Activated CD4-positive, CD25-positive, alpha-beta regulatory T cell treated with anti-CD3 and anti-CD28 coated beads, Interleukin-2, amount 50 U/mL, for 24 hours (primary cell): ENCODE results near the gene WASF2.

Experiments used
- ATAC-seq, 2 donors: fragments of 150-1000 bp; cut with Tn5 transposase; one replicate each; pipeline ENCODE4 v1.10.0; 2021; ENCODE audit warnings: mild to moderate bottlenecking in 1 of 2, moderate library complexity in 1 of 2

The WASF2 gene

DNA sequence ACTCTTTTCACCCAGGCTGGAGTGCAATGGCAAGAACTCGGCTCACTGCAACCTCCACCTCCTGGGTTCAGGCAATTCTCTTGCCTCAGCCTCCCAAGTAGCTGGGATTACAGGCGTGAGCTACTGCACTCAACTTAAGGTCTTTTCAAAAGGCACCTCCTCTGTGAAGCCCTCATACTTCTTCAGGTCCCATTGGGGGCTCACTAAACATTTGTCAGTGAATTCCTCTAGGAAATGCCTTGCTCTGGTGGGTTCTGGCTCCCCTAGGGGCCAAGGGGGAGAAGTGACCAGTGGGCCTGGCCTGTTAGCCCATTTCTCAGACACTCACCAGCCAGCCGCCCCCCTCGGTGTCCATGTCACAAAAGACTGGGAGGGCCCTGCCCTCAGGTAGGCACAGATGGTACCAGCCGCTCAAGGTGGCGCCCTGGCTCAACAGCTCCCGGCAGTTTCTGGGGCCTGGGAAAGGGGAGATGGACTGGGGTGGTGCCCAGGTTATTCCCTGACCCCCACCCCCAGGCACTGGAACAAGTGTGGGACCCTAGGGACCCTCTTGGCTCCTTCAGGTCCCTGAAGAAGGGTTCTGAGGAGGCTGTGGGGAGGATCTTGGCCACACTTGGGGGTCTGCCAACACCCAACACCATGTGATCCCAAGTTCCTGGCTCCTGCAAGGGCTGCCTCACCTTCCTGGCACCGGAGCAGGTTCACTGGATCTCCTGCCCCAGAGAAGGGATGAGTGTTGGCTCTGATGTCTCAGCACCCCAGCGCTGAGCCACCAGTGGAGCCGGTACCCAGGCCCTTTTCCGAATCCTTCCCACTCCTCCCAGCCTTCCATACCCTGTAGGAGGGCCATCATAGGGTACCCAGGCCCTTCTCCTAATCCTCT lies 116.9 kb downstream of the WASF2 start:
- ATAC-seq, result no peak

- ATAC-seq, result no peak
Observed at GRCh38 chr1:27372022-27372807, 117.8 kb downstream of the WASF2 start.

DNA sequence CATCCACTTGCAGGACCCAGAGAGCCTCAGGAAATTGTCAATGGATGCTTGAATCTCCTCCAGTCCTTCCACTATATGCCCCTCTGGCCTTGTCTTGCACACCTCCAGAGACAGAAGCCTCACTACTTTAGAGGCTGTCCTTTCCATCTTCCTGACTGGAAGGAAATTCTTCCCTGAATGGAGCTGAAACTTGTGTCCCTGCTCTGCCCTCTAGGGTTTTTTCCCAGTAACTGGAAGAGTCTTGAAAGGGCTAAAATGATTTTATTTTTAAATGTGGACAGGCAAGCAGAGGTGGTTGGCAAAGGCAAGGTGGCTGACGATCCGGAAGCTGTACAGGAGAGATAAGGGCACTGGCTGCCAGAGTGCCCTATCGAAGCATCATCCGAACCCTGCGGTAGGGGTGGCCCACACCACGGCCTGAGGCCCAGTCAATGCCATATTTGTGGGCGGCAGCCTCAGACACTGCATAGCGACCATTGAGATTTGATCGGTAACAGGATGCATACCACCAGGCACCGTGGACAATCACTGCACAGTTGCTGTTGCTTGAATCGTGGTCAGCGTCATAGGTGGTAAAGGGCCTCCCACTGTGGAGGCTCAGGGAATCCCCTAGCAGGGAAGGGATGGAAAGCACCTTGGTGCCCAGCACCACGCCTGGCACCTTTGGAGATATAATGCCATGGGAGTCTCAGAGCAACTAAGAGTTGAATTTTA lies 120.9 kb downstream of the WASF2 start:
- no peak for ATAC-seq

DNA sequence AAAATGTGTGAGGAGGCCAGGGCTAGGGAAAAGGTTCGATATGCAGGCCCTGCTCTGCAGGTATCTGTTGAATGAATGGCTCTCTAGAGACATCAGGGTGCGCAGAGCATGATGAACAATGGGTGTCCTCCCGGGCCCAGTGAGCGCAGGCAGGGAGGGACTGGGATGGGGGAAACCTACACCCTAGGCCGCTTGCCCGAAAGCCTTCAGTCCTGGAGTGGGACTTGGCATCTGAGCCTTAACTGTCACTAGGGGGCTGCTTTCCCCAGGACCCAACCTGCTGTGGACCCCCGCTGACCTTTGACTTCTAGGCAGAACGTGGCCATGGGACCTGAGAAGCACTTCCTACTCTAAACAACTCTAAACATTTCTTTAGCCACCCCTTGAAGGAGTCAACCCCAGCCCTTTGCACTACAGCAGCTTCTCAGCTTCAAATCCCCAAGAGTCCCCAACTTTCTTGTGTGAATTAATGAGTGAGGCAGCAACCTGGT lies 122.8 kb downstream of the WASF2 start:
- no peak for ATAC-seq

DNA sequence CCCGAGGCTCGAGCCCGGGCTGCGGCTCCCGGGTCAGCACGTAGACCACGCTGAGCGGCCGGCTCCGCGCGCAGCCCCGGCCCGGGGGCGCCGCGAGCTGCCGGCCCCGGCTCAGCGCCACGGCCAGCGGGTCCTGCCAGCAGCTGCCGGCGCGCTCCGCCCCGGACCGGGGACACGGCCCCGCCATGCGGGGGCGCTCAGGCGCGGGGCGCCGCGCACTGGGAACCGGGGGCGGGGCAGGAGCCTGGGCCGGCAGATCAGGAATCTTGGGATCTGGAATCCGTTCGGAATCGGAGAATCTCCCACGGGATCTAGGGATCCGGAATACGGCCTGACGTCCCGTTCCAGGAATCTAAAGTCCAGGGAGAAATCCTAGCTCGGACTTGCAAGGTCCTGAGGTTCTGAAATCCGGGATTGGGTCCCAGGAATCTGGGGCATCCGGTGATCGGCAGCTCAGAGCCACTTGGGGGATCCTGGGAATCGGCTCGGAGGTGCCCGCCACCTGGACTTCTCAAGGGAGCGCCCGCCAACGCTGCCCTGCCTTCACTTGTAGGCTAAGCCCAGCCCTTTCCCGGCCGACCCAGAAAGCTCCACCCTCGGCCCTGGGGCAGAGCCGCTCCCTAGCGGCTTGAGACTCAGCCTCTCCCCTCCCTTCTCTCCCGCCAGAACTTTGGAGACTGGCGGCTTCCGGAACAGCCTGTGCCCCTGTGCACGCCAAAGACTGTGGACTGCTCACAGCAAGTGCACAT lies 123.4 kb downstream of the WASF2 start, which contains the start of gene MAP3K6:
MAP3K6 (minus strand) TSS at position 551 of the 749 bp plus-strand sequence; CDS start at position 187, 364 bp downstream.
- ATAC-seq, result peak; percentile 18 to 44

DNA sequence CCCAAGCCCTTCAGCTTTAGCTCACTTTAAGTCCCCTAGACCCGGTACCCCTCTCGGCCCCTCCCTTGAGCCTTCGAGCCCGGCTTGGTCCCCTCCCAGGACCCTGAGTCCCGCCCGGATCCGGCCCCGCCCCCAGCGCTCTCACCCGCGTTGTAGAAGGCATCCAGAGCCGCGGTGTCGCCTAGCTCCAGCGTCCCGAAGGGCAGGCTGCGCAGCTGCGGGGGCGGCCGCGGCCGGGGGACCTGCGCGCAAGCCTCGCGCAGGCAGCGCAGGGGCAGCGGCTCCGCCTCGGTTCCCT lies 123.9 kb downstream of the WASF2 start:
- peak; percentile 64 to 66 for ATAC-seq

DNA sequence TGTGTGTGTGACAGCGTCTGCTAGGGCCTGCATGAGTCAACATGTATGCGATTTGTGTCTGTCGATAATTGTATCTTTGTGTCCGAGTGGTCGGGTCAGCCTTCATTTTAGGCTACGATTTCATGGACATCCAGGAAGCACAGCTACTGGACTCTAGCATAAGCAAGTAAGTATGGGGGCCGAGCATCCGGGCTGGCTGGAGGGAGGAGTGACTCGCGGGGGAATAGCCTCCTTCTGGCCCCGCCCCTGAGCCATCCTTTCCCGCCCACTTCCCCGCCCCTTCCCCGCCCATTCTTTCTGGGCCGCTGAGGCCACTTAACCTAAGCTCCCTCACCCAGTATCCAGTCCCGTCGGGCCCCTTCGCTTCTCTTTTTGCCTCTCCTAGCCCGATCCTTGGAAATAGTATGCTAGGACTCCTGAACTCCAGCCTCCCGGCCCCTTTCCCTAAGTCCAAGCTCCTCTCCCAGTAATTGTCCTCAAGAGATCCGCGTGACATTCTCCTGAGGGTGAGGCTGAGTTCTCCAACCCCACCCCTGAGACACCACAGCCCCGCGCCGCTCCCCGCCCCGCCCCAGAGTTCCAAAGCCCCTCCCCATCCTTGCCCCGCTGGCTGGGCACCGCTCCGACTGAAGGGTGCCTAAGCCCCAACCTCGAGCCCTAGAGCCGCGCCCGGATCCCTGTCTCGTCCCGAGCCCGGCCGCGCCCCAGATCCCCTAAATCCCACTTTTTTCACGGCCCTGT lies 124.4 kb downstream of the WASF2 start:
- ATAC-seq, result peak; percentile 62 to 65

GRCh38 chr1:27364696-27365371 lies 125.1 kb downstream of the WASF2 start:
- ATAC-seq, result peak; percentile 55 to 59

GRCh38 chr1:27363766-27364695 lies 125.9 kb downstream of the WASF2 start:
- no peak for ATAC-seq

DNA sequence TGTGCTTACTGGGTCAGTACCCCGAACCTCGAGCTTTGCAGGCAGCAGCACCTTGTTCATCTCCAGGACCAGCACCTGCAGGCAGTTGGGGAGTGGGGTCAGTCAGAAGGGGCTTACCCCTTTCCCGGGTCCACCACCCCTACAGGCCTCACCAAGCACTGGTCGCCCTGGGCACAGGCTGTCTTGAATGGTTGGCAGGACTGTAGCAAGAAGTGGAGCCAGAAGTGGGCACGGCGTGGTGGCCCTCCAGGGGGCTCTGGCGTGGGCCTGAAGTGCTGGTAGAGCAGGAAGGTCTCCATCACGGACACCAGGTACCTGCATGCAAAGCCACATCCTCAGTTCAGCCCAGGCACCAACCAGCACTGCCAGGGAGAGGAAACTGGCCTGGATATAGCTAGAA lies 128.4 kb downstream of the WASF2 start:
- no peak for ATAC-seq

- ATAC-seq, result no peak
Observed at GRCh38 chr1:27361044-27361402, 128.9 kb downstream of the WASF2 start.

DNA sequence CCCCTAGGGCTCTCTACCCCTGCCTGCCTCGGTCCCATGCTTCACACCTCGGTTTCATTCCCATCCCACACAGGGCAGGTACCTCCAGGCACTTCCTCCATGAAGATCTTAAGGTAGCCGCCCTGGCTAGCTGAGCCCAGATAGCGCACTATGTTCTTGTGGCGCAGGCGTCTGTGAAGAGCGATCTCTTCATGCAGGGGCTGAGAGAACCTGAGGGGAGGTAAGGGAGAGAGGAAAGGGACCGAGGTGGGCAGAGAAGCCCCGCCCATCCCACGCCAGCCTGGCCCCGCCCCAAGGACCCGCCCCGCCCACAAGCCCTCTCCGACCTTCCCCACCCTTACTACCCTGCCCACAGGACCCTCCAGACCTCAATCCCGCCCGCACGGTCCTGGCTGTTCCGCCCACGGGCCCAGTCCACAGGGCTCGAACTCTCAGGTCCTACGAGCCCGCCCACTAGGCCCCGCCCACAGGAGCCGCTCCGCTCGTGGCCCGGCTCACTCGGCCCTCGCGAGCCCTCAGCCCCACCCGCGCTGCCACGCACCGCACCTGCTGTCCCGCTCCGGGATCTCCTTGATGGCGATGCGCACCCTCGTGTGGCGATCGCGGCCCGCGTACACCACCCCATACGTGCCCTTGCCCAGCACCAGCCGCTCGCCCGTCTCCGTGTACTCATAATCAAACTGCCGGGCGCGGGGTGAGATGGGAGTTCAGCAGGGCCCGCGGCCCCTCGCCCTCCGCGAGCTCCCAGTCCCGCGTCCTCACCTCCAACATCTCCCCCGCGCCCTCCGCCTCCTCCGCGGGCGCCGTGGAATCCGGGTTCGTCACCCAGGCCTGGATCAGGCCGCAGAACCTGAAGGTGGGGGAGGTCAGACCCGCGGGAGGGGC lies 129.6 kb downstream of the WASF2 start:
- no peak for ATAC-seq

- ATAC-seq, result no peak
Observed at GRCh38 chr1:27359822-27360158, 130.2 kb downstream of the WASF2 start.

DNA sequence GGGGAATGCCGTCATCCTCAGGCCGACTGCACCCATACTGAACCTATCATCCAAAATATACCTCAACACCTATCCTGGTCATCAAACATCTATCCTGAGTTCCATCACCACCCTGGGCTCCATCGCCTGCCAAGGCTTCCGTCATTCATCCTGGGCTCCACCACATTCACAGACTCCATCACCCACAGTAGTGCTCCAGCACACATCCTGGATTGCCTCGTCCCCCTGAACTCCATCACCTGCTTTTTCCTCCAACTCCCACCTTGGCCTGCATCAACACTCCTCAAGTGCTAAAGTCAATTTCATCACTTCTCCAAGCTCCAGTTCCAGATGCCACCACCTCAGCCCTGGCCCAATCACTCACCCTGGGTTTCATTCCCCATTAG lies 131.0 kb downstream of the WASF2 start:
- no peak for ATAC-seq

- ATAC-seq, result no peak
Observed at GRCh38 chr1:27358038-27358927, 131.7 kb downstream of the WASF2 start.

DNA sequence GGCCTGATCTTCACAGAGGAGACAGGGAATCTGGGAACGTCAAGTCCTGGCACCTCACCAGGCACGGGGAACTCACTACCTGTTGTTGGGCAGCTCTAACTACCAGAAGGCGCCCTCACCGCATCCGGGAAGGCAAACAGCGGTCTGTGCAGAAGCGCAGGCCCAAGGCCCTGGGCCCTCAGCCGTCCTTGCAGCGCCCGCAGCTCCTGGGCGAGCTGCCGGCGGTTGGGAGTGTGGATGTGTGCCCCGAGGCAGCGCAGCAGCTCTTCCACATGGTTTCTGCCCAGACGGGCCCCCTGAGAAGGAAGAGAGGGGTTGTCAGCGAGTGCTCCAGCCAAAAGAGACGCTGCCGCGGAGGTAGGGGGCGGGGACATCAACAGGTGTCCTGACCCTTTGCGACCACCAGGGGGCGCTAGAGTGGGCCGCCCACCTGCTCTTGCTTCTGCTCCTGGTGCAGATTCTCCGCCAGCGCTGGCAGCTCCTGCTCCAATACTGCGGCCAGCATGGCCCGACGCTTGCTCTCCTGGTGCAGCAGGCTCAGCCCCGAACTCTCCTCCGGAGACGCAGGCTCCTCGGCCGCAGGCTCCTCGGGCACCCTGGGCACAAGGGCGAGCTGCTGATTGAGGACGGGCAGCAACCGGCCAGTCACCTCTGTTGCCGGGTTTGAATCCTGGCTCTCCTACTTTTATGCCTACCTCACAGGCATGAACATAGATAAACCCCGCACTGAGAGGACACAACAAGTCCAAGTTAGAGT lies 132.5 kb downstream of the WASF2 start:
- peak; percentile 62 to 64 for ATAC-seq

GRCh38 chr1:27356619-27357280 lies 133.2 kb downstream of the WASF2 start:
- ATAC-seq, result peak; percentile 68 to 80
